ENCODE results near the gene C11orf24. TPM values are rescaled to one million over a fixed set of nuclear protein-coding genes. Genes with fewer than 3 reads are reported as not detected.

The C11orf24 gene
- total and polyA plus RNA-seq, 2 of the 4 experiments (the other 2 are of a cell fraction) = 42.5 to 135 TPM

DNA sequence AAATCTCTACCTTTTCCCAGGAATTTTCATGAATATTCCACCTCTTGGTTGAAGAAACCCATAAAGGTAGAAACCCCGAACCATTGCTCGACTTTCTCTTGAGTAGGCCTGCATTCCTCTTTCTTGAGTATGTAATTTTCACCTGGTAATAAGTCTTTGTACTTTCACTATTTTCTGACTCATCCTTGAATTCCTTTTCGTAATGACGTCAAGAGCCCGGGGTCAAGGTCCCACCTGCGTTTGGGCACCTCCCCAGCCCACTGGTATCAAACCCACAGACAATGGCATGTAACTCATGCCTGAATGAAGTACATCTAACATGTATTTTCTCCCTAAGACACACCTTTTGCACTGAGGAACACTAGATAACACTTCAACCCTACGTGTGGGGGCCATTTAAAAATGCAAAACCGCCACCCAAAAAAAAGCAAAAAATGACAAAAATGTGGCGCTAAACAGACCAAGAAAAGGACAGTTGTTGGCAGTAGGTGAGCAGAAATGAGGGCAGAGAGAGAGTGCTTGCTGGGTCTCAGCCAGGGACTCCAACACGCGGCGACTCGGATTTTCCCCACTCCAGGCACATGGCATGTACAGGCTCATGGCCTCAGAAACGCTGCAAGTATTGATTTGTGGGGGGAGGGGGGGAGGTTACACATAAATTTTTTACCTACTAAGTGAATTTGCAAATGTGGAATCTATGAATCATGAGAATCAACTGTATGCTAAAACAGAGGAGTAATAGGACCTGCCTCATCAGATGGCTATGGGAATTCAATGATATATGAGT is 4.1 kb upstream of the C11orf24 start:
- 93% methylated on average over 4 of the region's 14 CpGs; no CpG with 5 or more reads in 1 of the 2 experiments for WGBS, 2 experiments (ENCODE audit: extremely low coverage in 2 of 2, insufficient read length in 1 of 2)

More for the DNA sequence above, 4.1 kb upstream of the C11orf24 start:
- Histone ChIP-seq H3K9me1 (ENCODE audit: insufficient read depth, low read length) (0 out of 2 replicates have a peak, but pooled peaks cover 3% of the 10 kb centered on the region), H3K4ac (ENCODE audit: low read depth, low read length) (no peak overlapping the region), H3K4me2 (ENCODE audit: low read depth, low read length) (no peak overlapping the region), H2BK5ac (ENCODE audit: low read depth, low read length, poor library complexity, severe bottlenecking) (no peak overlapping the region), H3K4me1 (ENCODE audit: control insufficient read depth, insufficient read depth, low read length) (no peaks in the 10 kb centered on the region), H3K14ac (replicated peaks; ENCODE audit: low read depth, low read length) (no peak overlapping the region), H4K5ac (ENCODE audit: low read depth, low read length) (no peak overlapping the region), H3K4me3 (ENCODE audit: insufficient read depth, low read depth, low read length) (no peak overlapping the region), H2BK15ac (ENCODE audit: low read depth, low read length) (no peak overlapping the region), H3K36me3 (ENCODE audit: control insufficient read depth, insufficient read depth, low read length) (no peaks in the 10 kb centered on the region), H3K9ac (ENCODE audit: low read depth, low read length) (no peak overlapping the region), H3K18ac (ENCODE audit: low read depth, low read length) (no peak overlapping the region), H2AFZ (replicated peaks; ENCODE audit: low read length, poor library complexity) (no peak overlapping the region), H4K8ac (ENCODE audit: low read depth in 2 of 2, low read length in 2 of 2) (no peak overlapping the region), H2BK120ac (ENCODE audit: low read depth, low read length) (no peak overlapping the region), H3K23ac (ENCODE audit: low read depth, low read length) (no peak overlapping the region), H4K20me1 (ENCODE audit: insufficient read depth, low read length) (peaks cover 3% of the 10 kb centered on the region; the same call in 1 of the 2 replicates), H3K27me3 (ENCODE audit: control insufficient read depth, insufficient read depth, low read length) (no peaks in the 10 kb centered on the region), H4K91ac (ENCODE audit: insufficient read depth, low read depth, low read length) (no peak overlapping the region), H3K9me3 (ENCODE audit: control insufficient read depth, insufficient read depth, low read length) (no peaks in the 10 kb centered on the region; the same call in 1 of the 2 replicates), H2AK9ac (replicated peaks; ENCODE audit: low read depth, low read length, poor library complexity) (no peak overlapping the region), H3K56ac (ENCODE audit: extremely low read depth, insufficient read depth, low read length) (no peak overlapping the region), H2BK20ac (ENCODE audit: low read depth, low read length) (no peak overlapping the region), H2AK5ac (ENCODE audit: low read depth, low read length) (no peak overlapping the region), H3K27ac (ENCODE audit: insufficient read depth, low read length) (no peak overlapping the region), H3K79me1 (ENCODE audit: low read depth in 1 of 2, low read length in 2 of 2) (peaks cover 4 to 19% of the 10 kb centered on the region in 2 experiments; a peak in 3 of 4 replicates)
- TF ChIP-seq POLR2A (IDR thresholded peaks at IDR 0.05; ENCODE audit: low read depth, low read length) (no peak), MXI1 (IDR thresholded peaks at IDR 0.05; ENCODE audit: borderline replicate concordance, low read depth, low read length) (no peak), MAZ (IDR thresholded peaks at IDR 0.05; ENCODE audit: borderline replicate concordance, low read depth, low read length) (no peak), SMC3 (IDR thresholded peaks at IDR 0.05; ENCODE audit: low read depth, low read length) (no peak), CEBPB (IDR thresholded peaks at IDR 0.05; ENCODE audit: low read depth, low read length) (no peak), RAD21 (IDR thresholded peaks at IDR 0.05; ENCODE audit: low read length) (no peak), CHD1 (IDR thresholded peaks at IDR 0.05; ENCODE audit: low read depth, low read length) (no peak), NFE2L2 (IDR thresholded peaks at IDR 0.05; ENCODE audit: low read depth, low read length) (no peak), FOS (IDR thresholded peaks at IDR 0.05; ENCODE audit: low read depth, low read length) (no peak), RFX5 (IDR thresholded peaks at IDR 0.05; ENCODE audit: low read depth, low read length) (no peak)
- TF ChIP-seq, protein P1, sequence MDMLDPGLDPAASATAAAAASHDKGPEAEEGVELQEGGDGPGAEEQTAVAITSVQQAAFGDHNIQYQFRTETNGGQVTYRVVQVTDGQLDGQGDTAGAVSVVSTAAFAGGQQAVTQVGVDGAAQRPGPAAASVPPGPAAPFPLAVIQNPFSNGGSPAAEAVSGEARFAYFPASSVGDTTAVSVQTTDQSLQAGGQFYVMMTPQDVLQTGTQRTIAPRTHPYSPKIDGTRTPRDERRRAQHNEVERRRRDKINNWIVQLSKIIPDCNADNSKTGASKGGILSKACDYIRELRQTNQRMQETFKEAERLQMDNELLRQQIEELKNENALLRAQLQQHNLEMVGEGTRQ (IDR thresholded peaks at IDR 0.05; ENCODE audit: low read depth, low read length) = no peak
- TF ChIP-seq, protein P2, sequence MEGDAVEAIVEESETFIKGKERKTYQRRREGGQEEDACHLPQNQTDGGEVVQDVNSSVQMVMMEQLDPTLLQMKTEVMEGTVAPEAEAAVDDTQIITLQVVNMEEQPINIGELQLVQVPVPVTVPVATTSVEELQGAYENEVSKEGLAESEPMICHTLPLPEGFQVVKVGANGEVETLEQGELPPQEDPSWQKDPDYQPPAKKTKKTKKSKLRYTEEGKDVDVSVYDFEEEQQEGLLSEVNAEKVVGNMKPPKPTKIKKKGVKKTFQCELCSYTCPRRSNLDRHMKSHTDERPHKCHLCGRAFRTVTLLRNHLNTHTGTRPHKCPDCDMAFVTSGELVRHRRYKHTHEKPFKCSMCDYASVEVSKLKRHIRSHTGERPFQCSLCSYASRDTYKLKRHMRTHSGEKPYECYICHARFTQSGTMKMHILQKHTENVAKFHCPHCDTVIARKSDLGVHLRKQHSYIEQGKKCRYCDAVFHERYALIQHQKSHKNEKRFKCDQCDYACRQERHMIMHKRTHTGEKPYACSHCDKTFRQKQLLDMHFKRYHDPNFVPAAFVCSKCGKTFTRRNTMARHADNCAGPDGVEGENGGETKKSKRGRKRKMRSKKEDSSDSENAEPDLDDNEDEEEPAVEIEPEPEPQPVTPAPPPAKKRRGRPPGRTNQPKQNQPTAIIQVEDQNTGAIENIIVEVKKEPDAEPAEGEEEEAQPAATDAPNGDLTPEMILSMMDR (conservative IDR thresholded peaks at IDR 0.05; ENCODE audit: low read depth, low read length) = no peak
- TF ChIP-seq, protein P3, sequence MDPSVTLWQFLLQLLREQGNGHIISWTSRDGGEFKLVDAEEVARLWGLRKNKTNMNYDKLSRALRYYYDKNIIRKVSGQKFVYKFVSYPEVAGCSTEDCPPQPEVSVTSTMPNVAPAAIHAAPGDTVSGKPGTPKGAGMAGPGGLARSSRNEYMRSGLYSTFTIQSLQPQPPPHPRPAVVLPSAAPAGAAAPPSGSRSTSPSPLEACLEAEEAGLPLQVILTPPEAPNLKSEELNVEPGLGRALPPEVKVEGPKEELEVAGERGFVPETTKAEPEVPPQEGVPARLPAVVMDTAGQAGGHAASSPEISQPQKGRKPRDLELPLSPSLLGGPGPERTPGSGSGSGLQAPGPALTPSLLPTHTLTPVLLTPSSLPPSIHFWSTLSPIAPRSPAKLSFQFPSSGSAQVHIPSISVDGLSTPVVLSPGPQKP (IDR thresholded peaks at IDR 0.05; ENCODE audit: borderline replicate concordance, low read depth, low read length) = no peak
- dilution Hi-C loops (cut with HindIII; ENCODE audit: low sequenced_read_pairs, unreplicated experiment) = no loop called here
- POLR2A ChIA-PET (ENCODE audit: unreplicated experiment) = no interaction called here
- intact Hi-C loops (cut with micrococcal nuclease) = no loop called here
- CTCF ChIA-PET = no interaction called here
- BruUV-seq (replicated peaks) = no TSS peak
- ATAC-seq (ENCODE audit: low read depth) (no peak), DNase-seq (no peak)
- in situ Hi-C loops (cut with MboI; ENCODE audit: low sequenced_read_pairs) = no loop called here
